ENCODE results near the gene NINJ1.

The NINJ1 gene

DNA sequence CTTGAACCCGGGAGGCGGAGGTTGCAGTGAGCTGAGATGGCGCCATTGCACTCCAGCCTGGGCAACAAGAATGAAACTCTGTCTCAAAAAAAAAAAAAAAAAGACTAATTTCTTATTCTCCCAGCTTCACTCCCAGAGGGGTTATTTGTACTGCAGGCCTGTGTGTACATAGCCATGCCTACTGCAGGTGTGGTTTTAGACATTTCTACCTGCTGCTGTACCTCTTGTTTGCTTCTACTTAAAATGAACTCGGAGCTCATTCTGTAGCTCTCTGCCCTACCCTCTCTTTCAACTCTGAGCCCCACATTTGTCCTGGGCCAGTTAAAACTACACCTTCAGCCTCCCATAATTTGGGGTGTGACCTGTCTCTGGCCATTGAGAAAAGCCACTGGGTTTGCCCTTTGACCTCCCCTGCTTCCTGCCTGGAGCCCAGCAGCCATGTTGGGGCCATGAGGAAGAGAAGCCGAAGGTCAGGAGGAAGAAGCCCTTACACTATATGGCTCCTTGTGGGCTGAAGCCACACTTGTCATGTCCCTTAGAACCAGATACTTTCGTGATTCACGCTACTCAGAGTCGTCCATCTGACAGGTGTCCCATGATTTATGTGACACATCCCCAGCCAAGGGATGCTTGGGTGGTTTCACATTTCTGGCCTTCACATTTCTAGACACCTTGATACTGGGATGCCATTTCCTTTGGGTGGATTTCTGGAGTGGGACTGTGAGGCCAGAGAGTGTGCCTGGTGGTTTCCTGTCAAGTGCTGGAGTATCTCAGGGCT is 47.4 kb downstream of the NINJ1 start:
- DNase-seq, result no peak

DNA sequence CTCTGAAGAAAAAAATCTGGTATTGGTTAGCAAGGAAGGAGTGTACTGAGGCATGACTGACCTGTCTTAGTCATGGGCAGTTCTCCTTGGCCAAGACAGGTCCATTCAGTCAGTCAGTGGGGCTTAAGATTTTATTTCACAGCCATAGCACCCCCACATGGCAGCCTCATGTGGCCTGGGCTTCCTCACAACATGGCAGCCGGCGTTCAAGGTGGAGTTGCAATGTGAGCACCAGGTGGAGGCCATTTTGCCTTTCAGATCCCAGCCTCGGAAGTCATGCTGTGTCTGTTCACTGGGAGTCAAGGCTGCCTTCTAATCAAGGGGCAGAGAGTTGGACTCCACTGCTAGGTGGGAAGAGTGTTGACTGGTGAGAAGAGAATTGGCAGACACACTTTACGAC is 48.4 kb downstream of the NINJ1 start:
- no peak for DNase-seq

DNA sequence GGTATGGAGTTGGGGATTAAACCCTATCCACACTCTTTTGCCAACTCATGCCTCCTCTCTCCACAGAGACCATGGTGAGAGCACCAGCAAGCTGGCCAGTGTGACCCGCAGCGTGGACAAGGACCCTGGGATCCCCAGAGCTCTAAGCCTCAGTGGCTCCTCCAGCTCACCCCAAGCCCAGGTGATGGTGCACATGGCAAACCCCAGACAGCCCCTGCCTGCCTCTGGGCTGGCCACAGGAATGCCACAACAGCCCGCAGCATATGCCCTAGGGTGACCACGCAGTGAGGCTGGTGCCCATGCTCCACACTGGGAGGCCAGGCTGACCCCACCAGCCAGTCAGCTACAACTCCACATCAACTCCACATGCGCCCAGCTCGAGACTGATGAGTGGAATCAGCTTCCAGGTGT is 49.6 kb downstream of the NINJ1 start:
- no peak for DNase-seq

DNA sequence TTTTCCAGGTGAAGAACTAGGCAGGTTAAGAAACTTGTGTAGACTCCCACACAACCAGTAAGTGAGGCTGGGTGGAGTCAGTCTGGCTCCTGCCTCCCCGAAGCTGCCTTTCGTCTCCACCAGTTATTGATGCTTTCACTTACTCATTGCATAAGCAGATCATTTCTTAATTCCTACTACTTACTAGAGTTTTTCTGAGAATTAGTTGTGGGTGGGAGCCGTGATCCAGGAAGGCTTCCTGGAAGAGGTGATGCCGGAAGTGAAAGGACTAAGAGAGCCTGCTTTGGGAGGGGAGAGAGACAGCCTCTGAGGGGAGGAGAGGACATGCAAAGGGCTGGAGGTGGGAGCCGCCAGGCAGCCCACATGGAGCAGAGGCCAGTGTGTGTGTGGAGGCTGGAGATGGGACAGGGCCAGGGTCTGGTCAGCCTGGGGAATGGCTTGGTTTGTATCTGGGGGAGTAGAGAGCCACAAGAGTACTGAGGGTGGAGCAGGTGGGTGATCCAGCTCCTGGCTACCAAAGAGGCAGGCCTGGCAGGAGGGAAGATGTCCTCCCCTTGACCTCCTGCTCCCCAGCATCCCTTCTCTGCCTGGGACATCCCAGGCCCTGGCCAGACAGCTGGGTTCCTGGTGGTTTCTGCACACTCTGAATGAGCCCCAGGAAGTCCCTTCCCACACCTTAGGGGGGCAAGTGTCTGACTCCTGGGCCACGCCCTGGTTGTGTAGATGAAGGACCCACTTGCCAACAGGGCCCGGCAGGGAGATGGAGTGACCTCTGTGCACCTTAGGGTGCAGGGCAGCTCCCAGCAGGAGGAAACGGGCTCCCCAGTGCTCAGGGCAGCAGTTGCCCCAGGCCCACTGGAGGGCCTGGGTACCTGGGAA is 50.2 kb downstream of the NINJ1 start:
- no peak for DNase-seq

DNA sequence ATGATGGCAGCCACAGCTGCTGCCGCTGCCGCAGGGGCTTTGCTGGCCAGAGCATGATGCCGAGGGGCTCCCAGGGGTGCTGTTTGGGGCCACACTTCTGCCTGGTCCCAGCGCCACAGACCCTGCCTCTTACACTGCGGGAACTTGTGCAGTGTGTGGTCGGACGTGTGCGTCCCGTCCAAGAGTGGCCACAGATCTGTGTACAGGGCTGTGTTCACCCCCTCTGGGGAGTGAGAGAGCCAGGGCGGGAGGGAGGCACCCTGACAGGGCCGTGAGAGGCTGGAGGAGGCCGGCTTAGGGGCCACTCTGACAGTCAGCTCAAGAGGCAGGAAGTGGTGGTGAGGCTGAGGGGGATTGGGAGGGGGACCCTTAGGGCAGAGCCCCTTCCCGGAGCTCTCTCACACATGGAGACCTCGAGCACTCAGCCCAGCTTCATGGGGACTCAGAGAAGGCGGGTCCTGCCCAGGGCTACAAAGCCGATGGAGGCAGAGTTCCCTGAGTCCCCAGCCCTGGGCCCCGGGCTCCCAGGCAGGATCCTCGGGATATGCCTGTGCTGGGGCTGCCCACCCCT is 51.1 kb downstream of the NINJ1 start:
- no peak for DNase-seq

- no peak for DNase-seq
These were observed 52.1 kb downstream of the NINJ1 start for GRCh38 chr9:93081931-93082330.

GRCh38 chr9:93081081-93081529 is 52.9 kb downstream of the NINJ1 start:
- DNase-seq, result no peak

DNA sequence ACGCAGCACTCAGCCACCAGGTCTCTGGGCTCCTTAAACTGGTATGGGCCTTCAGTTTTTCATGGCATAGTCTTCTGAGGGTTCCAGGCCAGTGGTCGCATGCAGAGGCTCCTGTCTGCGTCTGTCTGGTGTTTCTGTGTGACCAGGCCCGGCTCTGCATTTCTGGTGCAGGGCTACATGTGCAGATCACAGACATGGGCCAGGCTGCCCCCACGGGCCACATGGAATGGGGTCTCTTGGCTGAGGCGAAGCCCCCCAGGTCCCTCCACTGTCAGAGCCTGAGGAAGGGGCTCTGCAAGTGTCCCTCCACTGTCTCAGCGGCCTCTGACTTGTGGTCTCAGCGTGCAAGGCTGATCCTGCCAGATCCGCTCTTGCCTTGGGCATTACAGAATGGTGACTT is 53.6 kb downstream of the NINJ1 start:
- no peak for DNase-seq

DNA sequence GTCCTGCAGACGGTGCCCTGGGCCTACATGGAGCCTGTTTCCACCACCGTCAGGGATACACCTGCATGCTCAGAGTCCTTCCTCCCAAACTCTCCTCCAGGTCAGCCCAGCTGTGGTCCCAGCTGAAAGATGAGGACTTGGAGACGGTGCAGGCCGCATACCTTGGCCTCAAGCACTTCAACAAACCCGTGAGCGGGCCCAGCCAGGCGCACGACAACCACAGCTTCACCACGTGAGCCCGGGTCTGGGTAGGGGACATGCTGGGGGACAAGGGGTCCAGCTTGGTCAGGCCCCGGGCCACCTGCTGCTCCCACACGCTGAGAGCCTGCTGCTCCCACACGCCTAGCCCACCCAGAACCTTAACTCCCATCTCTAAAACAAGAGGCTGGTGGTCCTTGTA is 54.7 kb downstream of the NINJ1 start:
- DNase-seq, result no peak

- no peak for DNase-seq
These were observed 56.2 kb downstream of the NINJ1 start for GRCh38 chr9:93077811-93078210.

- no peak for DNase-seq
These were observed 56.7 kb downstream of the NINJ1 start for GRCh38 chr9:93077367-93077766.

DNA sequence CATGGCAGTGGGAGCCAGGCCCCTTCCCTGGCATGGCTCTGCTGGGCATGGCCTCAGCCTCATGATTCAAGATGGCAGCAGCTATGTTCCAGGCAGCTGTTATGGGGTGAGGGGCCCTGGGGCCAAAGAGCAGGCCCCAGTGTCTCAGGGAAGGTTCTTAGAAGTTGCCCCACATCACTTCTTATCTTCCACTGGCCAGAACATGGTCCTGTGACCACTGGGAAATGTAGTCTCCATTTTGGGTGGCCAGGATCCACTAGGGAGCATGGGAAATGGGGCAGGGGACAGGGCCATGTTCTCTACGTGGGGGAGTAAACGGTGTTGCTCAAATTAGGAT is 57.3 kb downstream of the NINJ1 start:
- no peak for DNase-seq

- DNase-seq, result no peak
These were observed 57.8 kb downstream of the NINJ1 start for GRCh38 chr9:93076101-93076791.

GRCh38 chr9:93072383-93072795 is 61.7 kb downstream of the NINJ1 start:
- no peak for DNase-seq

Measured in NCI-H1930 (cell line).